ENCODE measurements around the gene ATP4A.
A peak's percentile ranks its signal among the peaks of the same experiment; 100 is the strongest.

The ATP4A gene

GRCh38 chr19:35549174-35549788 lies 14.2 kb downstream of the ATP4A start:
- DNase-seq, result no peak

- DNase-seq, result no peak
Observed at GRCh38 chr19:35546532-35546931, 16.9 kb downstream of the ATP4A start.

- no peak for DNase-seq
Observed at GRCh38 chr19:35545855-35546381, 17.5 kb downstream of the ATP4A start.

- DNase-seq, result peak; percentile 73
Observed at GRCh38 chr19:35545001-35545854, 18.2 kb downstream of the ATP4A start, which contains the start of gene TMEM147. Gene TMEM147 (plus strand): TSS chr19:35545626. CDS start chr19:35545740, 114 bp downstream.

- DNase-seq, result no peak
Observed at GRCh38 chr19:35544110-35544802, 19.2 kb downstream of the ATP4A start.

- no peak for DNase-seq
Observed at GRCh38 chr19:35543280-35544109, 20.0 kb downstream of the ATP4A start.

- DNase-seq, result no peak
Observed at GRCh38 chr19:35542209-35542608, 21.2 kb downstream of the ATP4A start.

GRCh38 chr19:35540356-35540927 lies 23.0 kb downstream of the ATP4A start:
- DNase-seq, result no peak

- DNase-seq, result no peak
Observed at GRCh38 chr19:35539850-35540249, 23.6 kb downstream of the ATP4A start.

- DNase-seq, result no peak
Observed at GRCh38 chr19:35539314-35539713, 24.1 kb downstream of the ATP4A start.

GRCh38 chr19:35534803-35535480 lies 28.5 kb downstream of the ATP4A start:
- DNase-seq, result no peak

- no peak for DNase-seq
Observed at GRCh38 chr19:35533822-35534392, 29.6 kb downstream of the ATP4A start.

GRCh38 chr19:35533201-35533821 lies 30.1 kb downstream of the ATP4A start, which contains the start of gene GAPDHS:
Gene GAPDHS (plus strand): TSS chr19:35533456. CDS start chr19:35533528, 72 bp downstream.
- no peak for DNase-seq

- DNase-seq, result no peak
Observed at GRCh38 chr19:35531291-35531690, 32.2 kb downstream of the ATP4A start.

- no peak for DNase-seq
Observed at GRCh38 chr19:35529241-35530218, 33.9 kb downstream of the ATP4A start.

GRCh38 chr19:35528218-35529038 lies 35.0 kb downstream of the ATP4A start, which contains the start of gene SBSN:
Gene SBSN (minus strand): TSS chr19:35528311. CDS start chr19:35528281, 30 bp downstream.
- DNase-seq, result no peak

GRCh38 chr19:35525873-35526272 lies 37.6 kb downstream of the ATP4A start:
- no peak for DNase-seq

- no peak for DNase-seq
Observed at GRCh38 chr19:35524181-35524837, 39.1 kb downstream of the ATP4A start.

Measured in T1000 (cell line).